ENCODE measurements around the gene ARHGAP15. TPM values are rescaled to one million over a fixed set of nuclear protein-coding genes. Genes with fewer than 3 reads are reported as not detected.

Gene ARHGAP15
- total and polyA plus RNA-seq, 2 donors (not counting 1 experiment from before 2014, with no cell fraction given): 0.07 TPM; not detected in 1

DNA sequence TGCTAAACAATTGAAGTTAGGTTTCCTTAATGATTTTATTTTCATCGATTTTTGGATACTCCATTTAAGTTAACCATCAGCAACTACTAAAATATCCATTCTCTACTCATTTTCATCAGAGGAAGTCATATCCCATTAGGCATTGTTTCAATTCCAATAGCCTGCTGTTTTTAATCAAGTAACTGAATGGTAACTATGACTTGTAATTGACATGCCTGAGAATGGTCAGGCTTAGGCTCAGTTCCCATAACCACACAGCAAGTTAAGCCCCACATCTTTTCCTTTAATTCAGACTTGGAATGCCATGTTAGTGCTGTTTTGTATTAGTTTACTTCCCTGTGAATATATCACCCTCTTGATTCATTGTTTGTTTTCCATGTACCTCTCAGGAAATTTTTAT lies 398.8 kb downstream of the ARHGAP15 start:
- Histone ChIP-seq H4K20me1 (ENCODE audit: control insufficient read depth, extremely low read depth, insufficient read depth, low read length) (no peaks in the 10 kb centered on the region), H3K4me2 (ENCODE audit: extremely low read depth, insufficient read depth, low read length) (no peak overlapping the region)
- no peak for DNase-seq (ENCODE audit: low read depth in 2 of 2)

DNA sequence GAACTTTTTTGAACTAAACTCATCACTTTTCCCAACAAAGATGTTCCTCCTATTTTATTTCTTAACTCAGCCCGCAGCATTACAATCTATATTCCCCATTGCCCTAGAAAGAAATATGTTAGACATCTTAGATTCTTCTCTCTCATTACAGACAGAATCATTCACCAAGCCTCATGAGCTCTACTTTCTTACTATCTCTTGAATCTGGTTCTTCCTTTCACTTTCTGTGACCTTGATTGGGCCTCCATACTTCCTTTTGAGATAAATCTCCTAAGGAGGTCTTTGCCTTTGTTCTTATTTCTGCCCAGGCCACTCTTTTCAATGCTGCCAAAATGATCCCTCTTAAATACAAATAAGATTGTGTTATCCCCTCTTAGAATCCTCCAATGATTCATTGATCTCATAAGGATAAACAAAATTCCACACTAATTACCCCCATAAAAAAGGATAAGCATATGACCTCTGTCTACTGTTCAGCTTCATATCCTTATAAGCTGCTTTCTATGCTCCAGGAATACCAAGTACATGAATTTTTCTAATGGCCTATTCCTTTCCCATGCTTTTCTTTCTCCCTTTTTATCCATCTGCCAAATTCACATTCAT lies 400.0 kb downstream of the ARHGAP15 start:
- H3K4me1 ChIP-seq (ENCODE audit: control insufficient read depth, extremely low read depth, insufficient read depth, low read length): peaks cover 2% of the 10 kb centered on the region
- H3K4me3 ChIP-seq (replicated peaks in 1 of 4; ENCODE audit: control extremely low read depth in 1 of 4, insufficient read depth in 1 of 4, low read depth in 3 of 4, low read length in 4 of 4): no peak overlapping the region
- H3K4me2 ChIP-seq (ENCODE audit: extremely low read depth, insufficient read depth, low read length): no peak overlapping the region
- H3K27me3 ChIP-seq (ENCODE audit: control insufficient read depth, insufficient read depth, low read length): no peaks in the 10 kb centered on the region
- H2AFZ ChIP-seq (ENCODE audit: low read length): no peak overlapping the region
- no peak overlapping the region for H3K27ac ChIP-seq (ENCODE audit: insufficient read depth, low read length)
- H3K36me3 ChIP-seq (ENCODE audit: control insufficient read depth, insufficient read depth, low read length): no peaks in the 10 kb centered on the region
- no peak for DNase-seq (ENCODE audit: low read depth in 2 of 2)
- H3K79me2 ChIP-seq (ENCODE audit: control insufficient read depth, insufficient read depth, low read length): no peaks in the 10 kb centered on the region
- no peak overlapping the region for H3K9ac ChIP-seq (ENCODE audit: insufficient read depth, low read length)
- no peak for TF ChIP-seq EZH2 (IDR thresholded peaks at IDR 0.05; ENCODE audit: low read length, missing control alignments)
- TF ChIP-seq, protein P1, sequence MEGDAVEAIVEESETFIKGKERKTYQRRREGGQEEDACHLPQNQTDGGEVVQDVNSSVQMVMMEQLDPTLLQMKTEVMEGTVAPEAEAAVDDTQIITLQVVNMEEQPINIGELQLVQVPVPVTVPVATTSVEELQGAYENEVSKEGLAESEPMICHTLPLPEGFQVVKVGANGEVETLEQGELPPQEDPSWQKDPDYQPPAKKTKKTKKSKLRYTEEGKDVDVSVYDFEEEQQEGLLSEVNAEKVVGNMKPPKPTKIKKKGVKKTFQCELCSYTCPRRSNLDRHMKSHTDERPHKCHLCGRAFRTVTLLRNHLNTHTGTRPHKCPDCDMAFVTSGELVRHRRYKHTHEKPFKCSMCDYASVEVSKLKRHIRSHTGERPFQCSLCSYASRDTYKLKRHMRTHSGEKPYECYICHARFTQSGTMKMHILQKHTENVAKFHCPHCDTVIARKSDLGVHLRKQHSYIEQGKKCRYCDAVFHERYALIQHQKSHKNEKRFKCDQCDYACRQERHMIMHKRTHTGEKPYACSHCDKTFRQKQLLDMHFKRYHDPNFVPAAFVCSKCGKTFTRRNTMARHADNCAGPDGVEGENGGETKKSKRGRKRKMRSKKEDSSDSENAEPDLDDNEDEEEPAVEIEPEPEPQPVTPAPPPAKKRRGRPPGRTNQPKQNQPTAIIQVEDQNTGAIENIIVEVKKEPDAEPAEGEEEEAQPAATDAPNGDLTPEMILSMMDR (conservative IDR thresholded peaks at IDR 0.05 in 1 of 2, IDR thresholded peaks at IDR 0.05 in 1 of 2; ENCODE audit: low read depth in 1 of 2, low read length in 2 of 2): no peak
- no peaks in the 10 kb centered on the region for H3K9me3 ChIP-seq (ENCODE audit: control insufficient read depth, insufficient read depth, low read depth, low read length)
- no peaks in the 10 kb centered on the region for H4K20me1 ChIP-seq (ENCODE audit: control insufficient read depth, extremely low read depth, insufficient read depth, low read length)

More for the DNA sequence above, 398.8 kb downstream of the ARHGAP15 start:
- H3K4me3 ChIP-seq (replicated peaks in 1 of 4; ENCODE audit: control extremely low read depth in 1 of 4, insufficient read depth in 1 of 4, low read depth in 3 of 4, low read length in 4 of 4): no peak overlapping the region
- no peak overlapping the region for H2AFZ ChIP-seq (ENCODE audit: low read length)
- H3K9me3 ChIP-seq (ENCODE audit: control insufficient read depth, insufficient read depth, low read depth, low read length): no peaks in the 10 kb centered on the region
- H3K9ac ChIP-seq (ENCODE audit: insufficient read depth, low read length): no peak overlapping the region
- no peaks in the 10 kb centered on the region for H3K36me3 ChIP-seq (ENCODE audit: control insufficient read depth, insufficient read depth, low read length)
- H3K27ac ChIP-seq (ENCODE audit: insufficient read depth, low read length): no peak overlapping the region
- H3K27me3 ChIP-seq (ENCODE audit: control insufficient read depth, insufficient read depth, low read length): no peaks in the 10 kb centered on the region
- TF ChIP-seq EZH2 (IDR thresholded peaks at IDR 0.05; ENCODE audit: low read length, missing control alignments): no peak
- peaks cover 4% of the 10 kb centered on the region for H3K4me1 ChIP-seq (ENCODE audit: control insufficient read depth, extremely low read depth, insufficient read depth, low read length)
- no peaks in the 10 kb centered on the region for H3K79me2 ChIP-seq (ENCODE audit: control insufficient read depth, insufficient read depth, low read length)

DNA sequence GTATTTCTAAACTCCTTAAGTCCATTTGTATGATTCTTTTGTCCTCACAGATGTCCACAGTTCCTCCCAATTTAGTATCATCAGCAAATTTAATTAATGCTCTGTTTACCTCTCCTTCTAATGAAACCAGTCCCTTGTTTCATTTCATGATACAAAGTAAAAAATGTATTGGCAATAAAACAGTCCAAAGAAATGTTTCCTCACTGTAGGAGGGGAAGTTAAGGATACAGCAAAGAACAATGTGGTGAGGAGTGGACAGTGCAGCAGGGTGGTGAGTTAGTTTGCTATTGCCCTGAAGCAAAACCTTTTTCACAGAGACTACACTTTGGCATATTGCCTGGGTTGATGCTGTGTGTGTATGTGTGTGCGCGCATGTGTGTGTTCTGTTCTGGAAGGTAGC lies 401.5 kb downstream of the ARHGAP15 start:
- Histone ChIP-seq H3K4me2 (ENCODE audit: extremely low read depth, insufficient read depth, low read length) (no peak overlapping the region), H3K27ac (ENCODE audit: insufficient read depth, low read length) (no peak overlapping the region), H3K79me2 (ENCODE audit: control insufficient read depth, insufficient read depth, low read length) (no peaks in the 10 kb centered on the region), H4K20me1 (ENCODE audit: control insufficient read depth, extremely low read depth, insufficient read depth, low read length) (no peaks in the 10 kb centered on the region), H3K27me3 (ENCODE audit: control insufficient read depth, insufficient read depth, low read length) (no peaks in the 10 kb centered on the region), H3K4me1 (ENCODE audit: control insufficient read depth, extremely low read depth, insufficient read depth, low read length) (peaks cover 2% of the 10 kb centered on the region), H3K9ac (ENCODE audit: insufficient read depth, low read length) (no peak overlapping the region), H2AFZ (ENCODE audit: low read length) (no peak overlapping the region), H3K36me3 (ENCODE audit: control insufficient read depth, insufficient read depth, low read length) (no peaks in the 10 kb centered on the region), H3K9me3 (ENCODE audit: control insufficient read depth, insufficient read depth, low read depth, low read length) (no peaks in the 10 kb centered on the region), H3K4me3 (replicated peaks in 1 of 4; ENCODE audit: control extremely low read depth in 1 of 4, insufficient read depth in 1 of 4, low read depth in 3 of 4, low read length in 4 of 4) (no peak overlapping the region)
- no peak for DNase-seq (ENCODE audit: low read depth in 2 of 2)
- TF ChIP-seq, protein P1 (conservative IDR thresholded peaks at IDR 0.05 in 1 of 2, IDR thresholded peaks at IDR 0.05 in 1 of 2; ENCODE audit: low read depth in 1 of 2, low read length in 2 of 2): no peak
- TF ChIP-seq EZH2 (IDR thresholded peaks at IDR 0.05; ENCODE audit: low read length, missing control alignments): no peak

All from fibroblast of lung (primary cell).